AG04449 (cell line): ENCODE results near the gene KCND2.

ENCODE experiments used
- CTCF ChIA-PET: fragments of 350-600 bp; formaldehyde crosslinking; extraction: SDS; loops from one replicate; lab custom pipeline; 2021; ENCODE audit warnings: antibody characterized with exemption; lab: Yijun Ruan, JAX
- POLR2A ChIA-PET: fragments of 400-600, 350-600 bp; formaldehyde crosslinking; extraction: SDS; loops from one replicate; lab custom pipeline; 2020; ENCODE audit warnings: antibody characterized with exemption, inconsistent platforms; lab: Yijun Ruan, JAX
- DNase-seq: peaks from one replicate; pipeline ENCODE4 v3.0.0-alpha.2; 2010; ENCODE audit warnings: low read depth, low spot score
- H3K4me3 ChIP-seq: 2 replicates; pipeline ENCODE4 v1.5.1; 2011; ENCODE audit warnings: low read depth, mild to moderate bottlenecking, control low read depth, low read length
- CTCF ChIP-seq: IDR thresholded peaks from one replicate; pipeline ENCODE4 v1.5.1; 2011; ENCODE audit warnings: mild to moderate bottlenecking, moderate library complexity, low read length, control low read depth, inconsistent platforms; ENCODE audit not compliant: insufficient read depth; ENCODE audit errors: missing control alignments

Gene KCND2

GRCh38 chr7:120436487-120437060, 163.6 kb downstream of the KCND2 start:
- no peak for DNase-seq
- ChIA-PET POLR2A (no interaction called here), CTCF (no interaction called here)
- no peak overlapping the region for H3K4me3 ChIP-seq
- TF ChIP-seq CTCF = no peak

GRCh38 chr7:120441850-120442249, 168.9 kb downstream of the KCND2 start:
- DNase-seq = no peak
- no peak for TF ChIP-seq CTCF
- H3K4me3 ChIP-seq = no peak overlapping the region
- ChIA-PET CTCF (no interaction called here), POLR2A (no interaction called here)

GRCh38 chr7:120442838-120443237, 169.9 kb downstream of the KCND2 start:
- no peak overlapping the region for H3K4me3 ChIP-seq
- ChIA-PET CTCF (no interaction called here), POLR2A (no interaction called here)
- no peak for TF ChIP-seq CTCF
- DNase-seq = no peak

- ChIA-PET CTCF (no interaction called here), POLR2A (no interaction called here)
- no peak for DNase-seq
- TF ChIP-seq CTCF = no peak
- no peak overlapping the region for H3K4me3 ChIP-seq
Measured at GRCh38 chr7:120444650-120445049, 171.7 kb downstream of the KCND2 start.

- TF ChIP-seq CTCF = no peak
- ChIA-PET POLR2A (no interaction called here), CTCF (no interaction called here)
Measured at GRCh38 chr7:120445276-120445675, 172.3 kb downstream of the KCND2 start.

GRCh38 chr7:120452665-120453064, 179.7 kb downstream of the KCND2 start:
- ChIA-PET CTCF (no interaction called here), POLR2A (no interaction called here)
- no peak for DNase-seq
- H3K4me3 ChIP-seq = no peak overlapping the region
- no peak for TF ChIP-seq CTCF

More at GRCh38 chr7:120445276-120445675, 172.3 kb downstream of the KCND2 start:
- no peak for DNase-seq
- H3K4me3 ChIP-seq = no peak overlapping the region
